Erythroblast (primary cell): ENCODE measurements around the gene R3HDM2.

Source experiments
- GATA1 ChIP-seq: IDR thresholded peaks from 2 replicates; pipeline ENCODE4 v1.6.1; 2011; ENCODE audit warnings: low read depth, mild to moderate bottlenecking, control low read depth, low read length, moderate library complexity
- POLR2A ChIP-seq: IDR thresholded peaks from 2 replicates; pipeline ENCODE4 v1.6.1; 2011; ENCODE audit warnings: mild to moderate bottlenecking, low read length

DNA sequence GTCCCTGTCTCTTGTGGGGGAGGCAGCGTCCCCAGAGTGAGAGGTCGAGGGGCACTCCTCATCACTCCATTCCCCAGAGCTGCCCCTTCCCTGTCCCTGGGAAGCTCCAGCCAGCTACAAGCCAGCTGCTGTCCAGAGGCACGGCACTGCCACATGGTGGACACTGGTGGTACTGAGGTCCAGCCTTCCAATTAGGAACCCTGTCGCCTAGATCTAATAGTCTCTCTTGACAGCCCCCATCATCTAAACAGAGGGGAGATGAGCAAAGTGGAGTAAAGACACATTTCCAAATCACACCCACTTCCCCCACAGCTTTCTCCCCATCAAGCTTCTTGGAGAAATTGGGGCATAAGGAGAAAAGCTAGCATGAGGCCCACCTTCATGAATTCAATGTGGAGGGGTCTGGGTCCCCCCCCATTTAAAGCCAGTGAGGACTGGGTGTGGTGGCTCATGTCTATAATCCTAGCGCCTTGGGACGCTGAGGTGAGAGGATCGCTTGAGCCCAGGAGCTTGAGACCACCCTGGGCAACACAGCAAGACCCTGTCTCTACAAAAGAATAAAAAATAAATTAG is 22.2 kb upstream of the R3HDM2 start:
- TF ChIP-seq POLR2A (no peak), GATA1 (no peak)
